NCI-H1105 (cell line): Measurements from ENCODE around the gene SLC9C2.
"Not testable (repeated sequence)": the region's sequence is repeated elsewhere in the genome, so short reads cannot be mapped to it uniquely, and the experiment has no call there.

Experiments used
- DNase-seq: peaks from one replicate; lab custom pipeline; 2025; lab: John Stamatoyannopoulos, UW

SLC9C2 gene

DNA sequence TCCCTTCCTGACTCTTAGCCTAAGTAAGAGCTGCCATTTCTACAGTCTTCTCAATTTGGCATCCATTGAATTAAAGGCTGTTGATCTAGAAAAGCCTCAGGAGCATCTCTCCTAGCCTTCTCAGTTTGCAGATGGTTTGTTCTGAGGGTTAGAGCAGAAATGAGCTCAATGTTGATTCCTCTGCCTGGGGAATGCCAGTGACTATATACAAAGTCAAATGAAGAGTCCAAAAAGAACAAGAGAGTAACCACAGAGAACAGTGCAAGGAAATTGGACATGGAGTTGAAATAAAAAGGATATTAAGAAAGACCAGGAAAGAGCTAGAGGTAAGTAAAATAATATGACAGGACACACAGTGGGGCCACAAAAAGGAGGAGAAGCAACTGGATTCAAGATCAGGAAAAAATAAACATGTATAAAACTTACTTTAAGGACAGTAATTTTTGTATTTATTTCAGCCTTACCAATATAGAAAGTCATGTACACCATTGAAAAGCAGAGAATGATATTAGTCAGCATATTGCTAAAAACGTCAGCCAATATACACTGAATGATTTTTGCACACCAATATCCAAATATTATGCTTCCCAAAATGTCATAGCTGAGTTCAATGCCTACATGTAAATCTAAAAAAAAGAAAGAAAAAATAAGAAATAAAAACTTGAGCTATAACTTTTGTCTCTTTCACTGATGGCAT lies 21.3 kb downstream of the SLC9C2 start:
- DNase-seq, result no peak

DNA sequence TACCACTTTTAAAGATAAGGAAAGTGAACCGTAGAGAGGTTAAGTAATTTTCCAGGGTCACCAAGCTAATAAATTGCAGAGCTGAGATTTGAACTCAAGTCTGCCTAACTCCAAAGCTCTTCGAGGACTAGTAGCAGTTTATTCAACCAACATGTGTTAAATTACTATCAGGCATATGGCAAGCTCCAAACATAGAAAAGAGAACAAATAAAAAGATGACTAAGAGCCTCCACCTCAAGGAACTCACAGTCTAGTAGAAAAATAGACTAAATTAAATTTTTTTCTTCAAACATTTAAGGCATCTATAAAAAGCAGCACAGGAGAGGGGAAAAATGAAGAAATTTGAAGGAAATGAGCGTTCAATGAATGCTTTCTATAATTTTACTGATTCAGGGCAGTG lies 22.2 kb downstream of the SLC9C2 start:
- no peak for DNase-seq

DNA sequence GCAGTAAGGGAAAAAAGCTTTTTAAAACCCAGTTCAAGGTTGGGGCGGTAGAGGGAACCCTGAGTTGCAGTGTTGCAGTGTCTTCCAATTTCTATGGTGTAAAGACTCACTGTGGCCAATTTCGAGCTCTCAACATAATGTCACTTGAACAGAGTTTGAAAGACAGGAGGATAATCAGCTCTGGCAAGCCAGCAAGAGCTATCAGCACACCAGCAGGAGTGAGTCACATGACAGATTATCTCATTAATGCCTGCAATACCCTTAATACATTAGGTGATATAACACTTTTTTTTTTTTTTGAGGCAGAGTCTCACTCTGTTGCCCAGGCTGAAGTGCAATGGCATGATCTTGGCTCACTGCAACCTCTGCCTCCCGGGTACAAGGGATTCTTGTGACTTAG lies 22.8 kb downstream of the SLC9C2 start:
- DNase-seq, result no peak

GRCh38 chr1:173573596-173573995 lies 29.3 kb downstream of the SLC9C2 start:
- DNase-seq, result no peak

- DNase-seq, result no peak
Observed at GRCh38 chr1:173572201-173572873, 30.5 kb downstream of the SLC9C2 start.

GRCh38 chr1:173570370-173571007 lies 32.4 kb downstream of the SLC9C2 start:
- no peak for DNase-seq

DNA sequence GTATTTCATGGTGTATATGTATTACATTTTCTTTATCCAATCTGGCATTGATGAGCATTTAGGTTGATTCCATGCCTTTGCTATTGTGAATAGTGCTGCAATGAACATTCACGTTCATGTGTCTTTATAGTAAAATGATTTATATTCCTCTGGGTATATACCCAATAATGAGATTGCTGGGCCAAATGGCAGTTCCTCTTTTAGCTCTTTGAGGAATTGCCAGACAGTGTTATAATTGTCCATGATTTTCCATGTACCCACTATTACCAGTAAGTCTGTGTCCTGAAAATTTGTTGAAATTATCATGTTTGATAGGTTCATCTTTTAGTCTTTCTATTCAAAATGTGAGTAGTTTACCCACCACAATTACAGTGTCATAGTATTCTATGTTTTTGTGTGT lies 34.4 kb downstream of the SLC9C2 start:
- DNase-seq, result no peak

- not testable (repeated sequence) for DNase-seq
Observed at GRCh38 chr1:173563846-173564245, 39.0 kb downstream of the SLC9C2 start.

- DNase-seq, result no peak
Observed at GRCh38 chr1:173562813-173563212, 40.1 kb downstream of the SLC9C2 start.

DNA sequence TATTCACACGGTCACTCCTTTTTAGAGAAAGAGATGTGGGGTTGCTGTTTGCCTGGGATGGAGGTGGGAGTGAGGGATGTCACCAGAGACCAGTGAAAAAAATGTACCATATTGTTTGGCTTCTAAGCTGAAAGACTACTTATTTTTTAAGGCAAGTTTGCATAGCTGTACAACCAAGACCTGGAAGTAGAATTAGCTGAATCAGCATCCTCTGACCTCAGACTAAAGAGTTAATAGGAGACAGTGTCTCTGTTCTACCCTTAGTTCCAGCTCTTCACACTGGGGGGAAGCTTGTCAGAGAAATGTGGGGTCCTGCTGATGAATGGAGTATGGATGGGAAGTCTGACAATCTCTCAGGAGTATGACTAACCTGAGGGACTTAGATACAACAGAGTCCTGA lies 41.6 kb downstream of the SLC9C2 start:
- DNase-seq, result no peak

GRCh38 chr1:173560285-173560880 lies 42.5 kb downstream of the SLC9C2 start:
- no peak for DNase-seq

GRCh38 chr1:173555651-173556305 lies 47.1 kb downstream of the SLC9C2 start:
- DNase-seq, result no peak

- no peak for DNase-seq
Observed at GRCh38 chr1:173554541-173555250, 48.2 kb downstream of the SLC9C2 start.

DNA sequence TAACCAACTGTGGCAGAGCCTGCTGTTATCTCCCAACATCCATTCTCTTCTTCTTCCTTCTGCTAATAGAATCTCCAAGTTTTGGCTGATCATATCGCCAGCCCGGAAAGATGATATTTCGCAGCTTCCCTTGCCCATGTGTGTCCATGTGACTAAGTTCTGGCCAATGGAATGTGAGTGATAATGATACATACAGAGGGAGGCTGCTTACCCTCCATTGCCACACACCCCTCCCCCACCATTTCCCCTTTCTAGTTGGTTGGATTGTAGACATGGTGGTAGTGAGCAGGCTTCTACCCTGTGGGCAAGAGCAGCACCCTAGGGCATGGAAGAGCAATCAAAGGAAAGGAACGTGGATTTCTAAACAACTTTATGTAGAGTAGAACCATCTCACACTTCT lies 48.8 kb downstream of the SLC9C2 start:
- DNase-seq, result no peak

GRCh38 chr1:173553312-173553711 lies 49.6 kb downstream of the SLC9C2 start:
- DNase-seq, result no peak

GRCh38 chr1:173551699-173552098 lies 51.2 kb downstream of the SLC9C2 start:
- DNase-seq, result no peak

DNA sequence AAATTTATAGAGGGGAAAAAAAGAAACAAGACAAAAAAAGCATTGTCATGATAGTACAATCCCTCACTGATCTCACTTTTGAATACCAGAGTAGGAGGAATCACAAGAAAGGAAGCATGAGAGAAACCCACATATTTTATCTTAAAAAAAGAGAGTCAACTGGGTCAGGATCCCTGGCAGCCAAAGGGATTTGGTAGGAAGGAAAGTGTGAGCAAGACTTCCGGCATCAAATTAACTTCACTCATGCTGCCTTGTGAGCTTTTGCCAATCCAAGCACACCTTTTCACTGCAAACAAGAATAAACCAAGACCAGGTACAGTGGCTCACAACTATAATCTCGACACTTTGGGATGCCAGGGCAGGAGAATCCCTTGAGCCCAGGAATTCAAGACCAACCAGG lies 53.1 kb downstream of the SLC9C2 start:
- DNase-seq, result no peak

DNA sequence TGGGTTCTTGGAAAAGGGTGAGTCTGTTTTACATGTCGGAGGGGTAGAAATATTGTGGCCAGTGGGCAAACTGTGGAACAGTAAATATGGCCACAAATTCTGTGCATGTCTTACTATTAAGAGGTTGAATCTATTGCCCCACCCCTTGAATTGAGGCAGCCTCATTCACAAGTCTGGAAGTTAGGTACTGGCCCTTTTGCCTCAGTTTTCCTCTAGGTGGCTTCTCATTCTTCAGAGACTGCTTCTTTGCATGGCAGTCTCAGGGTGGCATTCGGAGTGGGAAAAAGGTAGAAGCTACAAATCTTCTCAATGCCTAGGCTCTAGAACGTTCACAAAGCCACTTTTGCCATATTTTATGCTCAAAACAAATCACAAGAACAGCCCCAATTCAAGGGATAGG lies 57.2 kb downstream of the SLC9C2 start:
- DNase-seq, result no peak

DNA sequence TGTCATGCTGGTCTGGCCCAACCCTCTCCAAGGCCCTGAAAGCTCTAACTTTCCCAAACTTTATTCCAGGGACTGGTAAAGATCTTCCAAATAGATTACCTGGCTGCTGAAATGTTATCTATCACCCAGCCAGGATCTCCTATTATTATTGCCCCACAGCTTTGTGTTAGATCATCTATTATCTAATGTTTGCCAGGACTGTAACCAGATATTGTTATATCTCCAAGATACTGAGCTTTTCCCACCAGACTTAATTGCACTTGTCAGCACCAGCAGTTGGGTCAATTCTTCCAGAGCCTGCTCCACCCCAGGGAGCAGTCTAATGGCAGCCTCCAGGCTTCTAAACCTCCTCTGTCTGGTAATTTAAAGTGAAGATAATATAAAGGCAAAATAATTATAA lies 66.6 kb downstream of the SLC9C2 start:
- DNase-seq, result no peak

- DNase-seq, result no peak
Observed at GRCh38 chr1:173532237-173532636, 70.6 kb downstream of the SLC9C2 start.

GRCh38 chr1:173530795-173531693 lies 71.8 kb downstream of the SLC9C2 start:
- no peak for DNase-seq
